Mucosa of rectum (tissue), 2 donors: ENCODE measurements around the gene CACNB2.

Experiments
- H3K27ac ChIP-seq, 2 donors: one replicate each; pipeline ENCODE4 v1.7.0; 2013; ENCODE audit warnings: inconsistent platforms in 2 of 2, low read depth in 2 of 2, low read length in 2 of 2
- H3K27me3 ChIP-seq, 2 donors: one replicate each; pipeline ENCODE4 v1.7.0; 2013; ENCODE audit warnings: low read length in 2 of 2; ENCODE audit not compliant: control insufficient read depth in 2 of 2, insufficient read depth in 2 of 2
- H3K36me3 ChIP-seq, 2 donors: one replicate each; pipeline ENCODE4 v1.7.0; 2013; ENCODE audit warnings: low read length in 2 of 2; ENCODE audit not compliant: control insufficient read depth in 2 of 2, insufficient read depth in 2 of 2
- H3K4me1 ChIP-seq, 2 donors: one replicate each; pipeline ENCODE4 v1.7.0; 2013; ENCODE audit warnings: low read length in 2 of 2, mild to moderate bottlenecking in 1 of 2; ENCODE audit not compliant: control insufficient read depth in 2 of 2, insufficient read depth in 2 of 2
- H3K4me3 ChIP-seq, 2 donors: one replicate each; pipeline ENCODE4 v1.7.0; 2013; ENCODE audit warnings: low read length in 2 of 2
- H3K9ac ChIP-seq, 2 donors: one replicate each; pipeline ENCODE4 v1.7.0; 2013; ENCODE audit warnings: low read length in 2 of 2, low read depth in 1 of 2, mild to moderate bottlenecking in 1 of 2
- H3K9me3 ChIP-seq, 2 donors: one replicate each; pipeline ENCODE4 v1.7.0; 2013; ENCODE audit warnings: low read length in 2 of 2; ENCODE audit not compliant: control insufficient read depth in 2 of 2
- donor health status: healthy.
- donor health status: Normal muscosa, but diverticular disease.

Gene CACNB2

GRCh38 chr10:18532881-18533535 is 392.8 kb downstream of the CACNB2 start:
- Histone ChIP-seq H3K27ac (no peak overlapping the region), H3K36me3 (peaks cover 17 to 20% of the 10 kb centered on the region in 2 donors), H3K27me3 (no peaks in the 10 kb centered on the region)

GRCh38 chr10:18533896-18534295 is 393.7 kb downstream of the CACNB2 start:
- H3K9ac ChIP-seq: no peak overlapping the region

More at GRCh38 chr10:18532881-18533535, 392.8 kb downstream of the CACNB2 start:
- Histone ChIP-seq H3K4me1 (no peaks in the 10 kb centered on the region), H3K9ac (no peak overlapping the region), H3K4me3 (no peak overlapping the region), H3K9me3 (peaks cover 0 to 3% of the 10 kb centered on the region in 2 donors)

GRCh38 chr10:18539335-18539734 is 399.1 kb downstream of the CACNB2 start:
- no peak overlapping the region for H3K4me3 ChIP-seq
- no peaks in the 10 kb centered on the region for H3K4me1 ChIP-seq
- H3K27me3 ChIP-seq: no peaks in the 10 kb centered on the region
- no peaks in the 10 kb centered on the region for H3K9me3 ChIP-seq
- no peak overlapping the region for H3K27ac ChIP-seq
- H3K36me3 ChIP-seq: peaks cover 30 to 31% of the 10 kb centered on the region in 2 donors
- no peak overlapping the region for H3K9ac ChIP-seq

More at GRCh38 chr10:18533896-18534295, 393.7 kb downstream of the CACNB2 start:
- Histone ChIP-seq H3K4me3 (no peak overlapping the region), H3K27ac (no peak overlapping the region), H3K36me3 (peaks cover 20 to 21% of the 10 kb centered on the region in 2 donors), H3K27me3 (no peaks in the 10 kb centered on the region), H3K9me3 (peaks cover 0 to 3% of the 10 kb centered on the region in 2 donors), H3K4me1 (no peaks in the 10 kb centered on the region)

GRCh38 chr10:18540195-18540594 is 400.0 kb downstream of the CACNB2 start:
- H3K27ac ChIP-seq: no peak overlapping the region
- no peaks in the 10 kb centered on the region for H3K27me3 ChIP-seq
- H3K4me3 ChIP-seq: no peak overlapping the region
- no peaks in the 10 kb centered on the region for H3K9me3 ChIP-seq
- H3K4me1 ChIP-seq: no peaks in the 10 kb centered on the region
- H3K36me3 ChIP-seq: peaks cover 22 to 34% of the 10 kb centered on the region in 2 donors
- H3K9ac ChIP-seq: no peak overlapping the region

- Histone ChIP-seq H3K9me3 (no peaks in the 10 kb centered on the region), H3K27me3 (no peaks in the 10 kb centered on the region), H3K4me3 (no peak overlapping the region), H3K9ac (no peak overlapping the region), H3K36me3 (peaks cover 21 to 35% of the 10 kb centered on the region in 2 donors), H3K27ac (no peak overlapping the region), H3K4me1 (no peaks in the 10 kb centered on the region)
Measured at GRCh38 chr10:18542832-18543231, 402.6 kb downstream of the CACNB2 start.

GRCh38 chr10:18545621-18546305 is 405.5 kb downstream of the CACNB2 start:
- Histone ChIP-seq H3K9ac (no peak overlapping the region), H3K27me3 (no peaks in the 10 kb centered on the region), H3K4me1 (no peaks in the 10 kb centered on the region), H3K27ac (no peak overlapping the region), H3K9me3 (no peaks in the 10 kb centered on the region), H3K4me3 (no peak overlapping the region), H3K36me3 (peaks cover under 1 to 17% of the 10 kb centered on the region in 2 donors)

- Histone ChIP-seq H3K9me3 (no peaks in the 10 kb centered on the region), H3K4me3 (no peak overlapping the region), H3K4me1 (no peaks in the 10 kb centered on the region), H3K27me3 (no peaks in the 10 kb centered on the region), H3K27ac (no peak overlapping the region), H3K36me3 (peaks cover 4 to 17% of the 10 kb centered on the region in 2 donors), H3K9ac (no peak overlapping the region)
Measured at GRCh38 chr10:18549105-18549504, 408.9 kb downstream of the CACNB2 start.

- Histone ChIP-seq H3K4me1 (no peaks in the 10 kb centered on the region), H3K36me3 (peaks cover 7 to 9% of the 10 kb centered on the region in 2 donors), H3K4me3 (no peak overlapping the region), H3K9me3 (peaks cover 4 to 10% of the 10 kb centered on the region in 2 donors), H3K27ac (no peak overlapping the region), H3K27me3 (no peaks in the 10 kb centered on the region), H3K9ac (no peak overlapping the region)
Measured at GRCh38 chr10:18551473-18551872, 411.2 kb downstream of the CACNB2 start.

GRCh38 chr10:18554479-18554878 is 414.3 kb downstream of the CACNB2 start:
- peaks cover 4 to 11% of the 10 kb centered on the region in 2 donors for H3K9me3 ChIP-seq
- peaks cover 9 to 16% of the 10 kb centered on the region in 2 donors for H3K36me3 ChIP-seq
- no peak overlapping the region for H3K9ac ChIP-seq
- no peaks in the 10 kb centered on the region for H3K4me1 ChIP-seq
- no peak overlapping the region for H3K4me3 ChIP-seq
- no peaks in the 10 kb centered on the region for H3K27me3 ChIP-seq
- H3K27ac ChIP-seq: no peak overlapping the region

GRCh38 chr10:18556522-18557147 is 416.4 kb downstream of the CACNB2 start:
- peaks cover 4 to 11% of the 10 kb centered on the region in 2 donors for H3K9me3 ChIP-seq
- H3K4me1 ChIP-seq: no peaks in the 10 kb centered on the region
- H3K4me3 ChIP-seq: no peak overlapping the region
- no peaks in the 10 kb centered on the region for H3K27me3 ChIP-seq
- no peak overlapping the region for H3K9ac ChIP-seq
- peaks cover 9 to 16% of the 10 kb centered on the region in 2 donors for H3K36me3 ChIP-seq
- H3K27ac ChIP-seq: no peak overlapping the region
